IPS DF 6.9 (cell line): ENCODE measurements around the gene BMP5.

Experiments used
- DNase-seq: peaks from one replicate; pipeline ENCODE4 v3.0.0-alpha.2; 2013; ENCODE audit warnings: low read depth, low spot score
- H3K27ac ChIP-seq: one replicate; pipeline ENCODE4 v1.5.1; 2013; ENCODE audit warnings: low read length, control low read depth
- H3K27me3 ChIP-seq: 2 replicates; pipeline ENCODE4 v1.6.1; 2013; ENCODE audit warnings: mild to moderate bottlenecking, low read length; ENCODE audit not compliant: control insufficient read depth, insufficient read depth
- H3K36me3 ChIP-seq: 2 replicates; pipeline ENCODE4 v1.6.1; 2013; ENCODE audit warnings: low read length; ENCODE audit not compliant: control insufficient read depth, insufficient read depth
- H3K4me1 ChIP-seq: 2 replicates; pipeline ENCODE4 v1.6.1; 2013; ENCODE audit warnings: low read length; ENCODE audit not compliant: control insufficient read depth, insufficient read depth
- H3K4me3 ChIP-seq: 2 replicates; pipeline ENCODE4 v1.5.1; 2013; ENCODE audit warnings: mild to moderate bottlenecking, low read length
- H3K9me3 ChIP-seq: 2 replicates; pipeline ENCODE4 v1.6.1; 2013; ENCODE audit warnings: low read length, inconsistent platforms; ENCODE audit not compliant: control insufficient read depth, insufficient read depth
- WGBS: extraction: QIAGEN DNeasy Blood & Tissue Kit; methylation state at CpG from one replicate; pipeline ENCODE4 v1.1.7; 2013; ENCODE audit warnings: mixed read lengths, missing lambda C conversion rate; ENCODE audit not compliant: insufficient read length, insufficient coverage; 5-methylcytosine and 5-hydroxymethylcytosine counted together

Gene BMP5

DNA sequence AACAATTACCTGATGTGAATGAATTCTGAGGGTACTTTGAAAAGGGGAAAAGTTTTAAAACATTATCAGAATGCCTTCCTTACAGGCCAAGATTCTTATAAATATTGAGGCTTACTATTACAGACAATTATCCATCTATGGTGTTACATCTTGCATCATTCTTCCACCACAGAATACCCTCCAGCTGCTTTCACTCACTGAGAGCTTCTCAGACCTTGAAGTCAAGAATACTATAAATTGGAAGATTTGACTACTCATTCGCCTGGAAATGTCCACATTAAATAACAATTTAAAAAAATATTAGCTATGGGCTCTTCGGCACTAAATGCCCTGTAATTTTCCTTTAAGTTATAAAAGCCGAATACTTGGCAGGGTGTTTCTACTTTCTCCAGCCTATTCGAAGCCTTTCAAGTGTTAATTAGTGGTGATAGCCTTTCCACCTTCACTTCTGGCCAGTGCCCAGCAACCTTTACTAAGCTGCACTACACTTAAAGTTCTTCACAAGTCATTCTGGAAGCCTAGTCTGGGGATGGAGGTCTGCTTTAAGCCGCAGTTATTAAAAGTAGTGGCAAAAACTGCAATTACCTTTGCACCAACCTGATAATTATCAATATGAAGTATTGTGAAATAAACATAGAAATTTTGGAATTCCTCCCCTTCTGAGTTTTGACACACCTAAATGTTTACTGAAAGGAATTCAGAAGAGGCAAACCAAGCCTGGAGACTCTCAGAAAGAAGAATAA lies 100.9 kb downstream of the BMP5 start:
- Histone ChIP-seq H3K36me3 (no peaks in the 10 kb centered on the region), H3K27ac (no peak overlapping the region), H3K9me3 (no peaks in the 10 kb centered on the region), H3K4me1 (no peaks in the 10 kb centered on the region; the same call in 1 of the 2 replicates), H3K27me3 (no peaks in the 10 kb centered on the region), H3K4me3 (no peak overlapping the region)
- no CpG with 5 or more reads among the region's 5 CpGs for WGBS
- DNase-seq: no peak

- H3K9me3 ChIP-seq: no peaks in the 10 kb centered on the region
- H3K36me3 ChIP-seq: no peaks in the 10 kb centered on the region
- WGBS: no CpG with 5 or more reads among the region's 9 CpGs
- H3K27me3 ChIP-seq: no peaks in the 10 kb centered on the region
- H3K4me3 ChIP-seq: no peak overlapping the region
- DNase-seq: no peak
- no peak overlapping the region for H3K27ac ChIP-seq
- no peaks in the 10 kb centered on the region; the same call in 1 of the 2 replicates for H3K4me1 ChIP-seq
These were observed 101.7 kb downstream of the BMP5 start for GRCh38 chr6:55773620-55774216.

GRCh38 chr6:55772730-55773129 lies 102.7 kb downstream of the BMP5 start:
- H3K4me3 ChIP-seq: no peak overlapping the region
- H3K36me3 ChIP-seq: no peaks in the 10 kb centered on the region
- H3K9me3 ChIP-seq: no peaks in the 10 kb centered on the region
- no peaks in the 10 kb centered on the region; the same call in 1 of the 2 replicates for H3K4me1 ChIP-seq
- no peaks in the 10 kb centered on the region for H3K27me3 ChIP-seq
- no peak for DNase-seq
- no CpG with 5 or more reads among the region's 3 CpGs for WGBS
- no peak overlapping the region for H3K27ac ChIP-seq

DNA sequence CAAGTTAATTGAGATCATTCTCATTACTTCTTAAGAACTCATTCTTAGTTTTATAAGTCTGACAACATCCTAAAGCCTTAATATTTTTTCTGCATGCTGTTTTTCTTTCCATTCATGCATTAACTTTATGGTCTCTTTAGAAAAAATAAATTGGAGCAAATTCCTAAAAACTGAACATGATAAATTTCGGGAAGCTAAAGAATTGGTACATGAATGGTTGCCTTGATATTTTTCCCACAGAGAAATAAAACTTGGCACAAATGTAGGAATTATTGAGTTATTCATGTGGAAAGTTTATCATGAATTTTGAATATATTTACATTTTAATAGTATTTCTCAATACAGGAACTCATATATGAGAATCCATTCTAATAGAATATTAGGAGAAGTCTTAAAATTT lies 115.9 kb downstream of the BMP5 start:
- no peaks in the 10 kb centered on the region for H3K36me3 ChIP-seq
- H3K4me1 ChIP-seq: no peaks in the 10 kb centered on the region
- no peaks in the 10 kb centered on the region for H3K27me3 ChIP-seq
- no peak overlapping the region for H3K4me3 ChIP-seq
- no peak overlapping the region for H3K27ac ChIP-seq
- no peaks in the 10 kb centered on the region for H3K9me3 ChIP-seq
- no peak for DNase-seq
- WGBS: no CpG with 5 or more reads among the region's 1 CpG

GRCh38 chr6:55758156-55758937 lies 117.0 kb downstream of the BMP5 start:
- Histone ChIP-seq H3K36me3 (no peaks in the 10 kb centered on the region), H3K4me1 (no peaks in the 10 kb centered on the region), H3K4me3 (no peak overlapping the region), H3K27ac (no peak overlapping the region), H3K27me3 (no peaks in the 10 kb centered on the region), H3K9me3 (no peaks in the 10 kb centered on the region)
- no CpG with 5 or more reads among the region's 3 CpGs for WGBS
- DNase-seq: no peak

DNA sequence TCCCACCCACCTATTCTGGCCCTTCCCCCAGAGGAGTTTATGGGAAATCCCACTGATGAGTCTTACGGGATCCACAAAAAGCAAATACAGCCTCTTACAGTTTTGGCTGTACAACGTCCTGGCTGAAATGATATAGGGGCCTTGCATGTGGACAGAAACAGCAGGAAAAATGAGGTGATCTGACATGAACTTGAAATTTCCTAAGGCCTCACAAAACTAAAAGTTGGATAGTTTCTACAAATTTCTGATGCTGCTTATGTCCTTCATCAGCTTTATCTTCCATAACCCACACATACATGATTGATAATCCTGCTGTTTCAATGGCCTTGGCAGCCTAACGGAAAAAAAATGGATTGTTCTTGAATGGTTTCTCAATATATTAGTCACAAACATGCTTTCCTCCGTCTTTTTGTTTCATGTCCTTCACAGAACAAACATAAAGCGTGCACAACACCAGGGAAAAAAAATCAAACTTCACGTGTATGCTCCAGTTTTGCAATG lies 118.8 kb downstream of the BMP5 start:
- no peaks in the 10 kb centered on the region for H3K4me1 ChIP-seq
- no peaks in the 10 kb centered on the region for H3K36me3 ChIP-seq
- no peak overlapping the region for H3K27ac ChIP-seq
- H3K27me3 ChIP-seq: no peaks in the 10 kb centered on the region
- no peak overlapping the region for H3K4me3 ChIP-seq
- no peak for DNase-seq
- H3K9me3 ChIP-seq: no peaks in the 10 kb centered on the region
- WGBS: no CpG with 5 or more reads among the region's 6 CpGs

DNA sequence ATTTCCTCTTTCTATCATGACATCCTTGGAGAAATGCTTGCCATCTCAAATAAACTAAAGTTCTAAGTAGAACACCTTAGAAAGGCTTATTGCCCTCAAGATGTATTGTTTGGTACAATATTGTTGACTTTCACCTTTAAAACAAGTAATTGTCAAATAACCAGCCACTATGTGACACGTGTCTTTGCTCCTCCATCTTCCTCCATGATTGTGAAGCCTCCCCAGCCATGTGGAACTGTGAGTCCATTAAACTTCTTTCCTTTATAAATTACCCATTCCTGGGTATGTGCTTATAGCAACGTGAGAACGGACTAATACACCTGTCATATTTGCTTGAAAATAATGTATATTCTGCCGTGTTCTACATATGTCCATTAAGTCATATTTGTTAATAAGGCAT lies 126.5 kb downstream of the BMP5 start:
- Histone ChIP-seq H3K4me1 (no peaks in the 10 kb centered on the region), H3K27me3 (no peaks in the 10 kb centered on the region), H3K4me3 (no peak overlapping the region), H3K9me3 (no peaks in the 10 kb centered on the region), H3K36me3 (no peaks in the 10 kb centered on the region), H3K27ac (no peak overlapping the region)
- no peak for DNase-seq
- no CpG with 5 or more reads among the region's 4 CpGs for WGBS

- Histone ChIP-seq H3K4me1 (no peaks in the 10 kb centered on the region), H3K4me3 (no peak overlapping the region), H3K27ac (no peak overlapping the region), H3K36me3 (no peaks in the 10 kb centered on the region), H3K27me3 (no peaks in the 10 kb centered on the region), H3K9me3 (no peaks in the 10 kb centered on the region)
- WGBS: no CpG with 5 or more reads among the region's 1 CpG
- no peak for DNase-seq
These were observed 128.9 kb downstream of the BMP5 start for GRCh38 chr6:55746473-55746872.

DNA sequence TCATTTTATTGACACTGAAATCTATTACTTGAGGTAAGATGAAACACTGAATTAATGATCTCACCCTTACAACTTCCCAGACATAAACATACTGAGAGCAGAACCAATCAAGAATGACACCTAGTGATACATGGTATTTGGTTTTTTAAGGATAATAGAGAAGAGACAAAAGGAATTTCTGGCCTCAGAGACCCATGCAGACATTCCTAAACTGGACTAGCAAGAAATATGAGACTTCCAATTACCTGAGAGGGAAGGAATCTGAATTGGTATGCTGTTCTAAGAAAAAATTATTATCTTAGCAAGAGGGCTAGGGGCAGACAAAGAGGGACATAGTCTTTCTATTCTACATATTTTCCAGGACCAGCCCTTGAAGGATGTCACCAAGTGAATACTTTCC lies 141.1 kb downstream of the BMP5 start:
- H3K27ac ChIP-seq: no peak overlapping the region
- no peaks in the 10 kb centered on the region for H3K36me3 ChIP-seq
- no peak overlapping the region for H3K4me3 ChIP-seq
- H3K4me1 ChIP-seq: no peaks in the 10 kb centered on the region
- no peaks in the 10 kb centered on the region for H3K27me3 ChIP-seq
- DNase-seq: no peak
- H3K9me3 ChIP-seq: peaks cover 2% of the 10 kb centered on the region; the same call in 1 of the 2 replicates

DNA sequence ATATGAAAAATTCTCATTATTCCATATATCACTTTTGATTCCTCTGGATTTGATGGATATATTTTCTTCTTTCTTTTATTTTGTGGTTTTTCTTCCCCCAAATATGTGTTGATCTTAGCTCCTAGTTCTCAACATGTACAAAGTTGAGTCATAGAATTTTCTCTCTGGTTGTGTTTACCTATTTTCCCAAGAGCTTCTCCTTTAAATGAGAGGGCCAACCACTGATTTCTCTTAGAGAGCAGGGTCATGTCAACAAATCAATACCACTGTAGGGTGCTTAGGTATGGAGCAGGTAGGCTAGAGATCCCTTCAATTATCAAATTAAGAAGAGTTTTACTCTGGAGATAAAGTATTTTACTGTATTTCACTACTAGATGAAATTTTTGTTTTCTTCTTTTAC lies 145.7 kb downstream of the BMP5 start:
- Histone ChIP-seq H3K4me1 (no peaks in the 10 kb centered on the region), H3K27ac (no peak overlapping the region), H3K4me3 (no peak overlapping the region), H3K27me3 (no peaks in the 10 kb centered on the region), H3K36me3 (no peaks in the 10 kb centered on the region), H3K9me3 (no peaks in the 10 kb centered on the region)
- no peak for DNase-seq
